ENCODE results near the gene NELFCD.

GRCh38 chr20:59002388-59002787, 21.3 kb downstream of the NELFCD start:
- TF ChIP-seq CTCF (optimal IDR thresholded peaks at IDR 0.05 in 1 of 3, IDR thresholded peaks at IDR 0.05 in 1 of 3, conservative IDR thresholded peaks at IDR 0.05 in 1 of 3; ENCODE audit: extremely low read depth in 1 of 3, insufficient read depth in 2 of 3, low read length in 3 of 3) (no peak), EZH2 (IDR thresholded peaks at IDR 0.05; ENCODE audit: low read length) (no peak)

All from keratinocyte (primary cell).